NCI-H446 (cell line): ENCODE results near the gene TMEM240.
"Not testable (repeated sequence)": the region's sequence is repeated elsewhere in the genome, so short reads cannot be mapped to it uniquely, and the experiment has no call there.

ENCODE experiments used
- DNase-seq, 2 experiments: peaks; one replicate each; lab custom pipeline; 2025; lab: John Stamatoyannopoulos, UW

TMEM240 gene

DNA sequence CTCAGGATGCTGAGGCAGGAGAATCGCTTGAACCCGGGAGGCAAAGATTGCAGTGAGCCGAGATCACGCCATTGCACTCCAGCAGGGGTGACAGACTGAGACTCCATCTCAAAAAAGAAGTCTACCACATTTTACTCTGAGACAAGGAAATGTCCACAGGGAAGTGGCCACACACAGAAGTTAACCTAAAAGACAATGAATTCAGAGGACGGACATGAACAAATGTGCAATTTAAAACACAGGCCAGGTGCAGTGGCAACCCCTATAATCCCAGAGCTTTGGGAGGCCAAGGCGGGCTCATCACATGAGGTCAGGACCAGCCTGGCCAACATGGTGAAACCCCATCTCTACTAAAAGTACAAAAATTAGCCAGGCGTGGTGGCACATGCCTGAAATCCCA is 17.3 kb upstream of the TMEM240 start:
- DNase-seq = not testable (repeated sequence)

DNA sequence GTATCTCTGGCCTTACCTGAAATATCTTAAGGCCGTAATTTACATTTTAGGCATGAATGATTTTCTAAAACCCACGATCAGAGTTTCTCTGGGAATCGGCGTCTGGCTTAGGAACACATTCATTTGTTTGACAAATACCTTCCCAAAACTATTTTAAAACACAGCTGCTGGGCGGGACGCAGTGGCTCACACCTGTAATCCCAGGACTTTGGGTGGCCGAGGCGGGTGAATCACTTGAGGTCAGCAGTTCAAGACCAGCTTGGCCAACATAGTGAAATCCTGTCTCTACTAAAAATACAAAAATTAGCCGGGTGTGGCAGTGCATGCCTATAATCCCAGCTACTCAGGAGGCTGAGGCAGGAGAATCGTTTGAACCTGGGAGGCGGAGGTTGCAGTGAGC is 16.5 kb upstream of the TMEM240 start:
- not testable (repeated sequence) for DNase-seq

DNA sequence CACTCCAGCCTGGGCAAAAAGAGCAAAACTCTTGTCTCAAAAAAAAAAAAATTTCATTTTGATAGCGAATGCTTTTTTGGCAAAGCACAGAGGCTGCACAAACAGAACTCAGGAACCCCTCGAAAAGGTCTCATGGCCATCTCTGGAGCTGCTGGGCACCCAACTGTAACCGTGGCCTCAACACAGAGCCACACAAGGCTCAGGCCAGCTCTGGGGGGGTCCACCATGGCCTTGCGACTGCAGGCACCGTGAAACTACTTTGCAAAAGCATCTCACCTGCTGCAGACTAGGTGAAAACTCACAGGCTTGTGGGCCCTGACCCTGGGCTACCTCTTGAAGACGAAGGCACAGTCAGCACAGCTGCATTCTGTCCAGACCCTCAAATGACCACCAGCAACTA is 16.1 kb upstream of the TMEM240 start:
- DNase-seq = no peak

DNA sequence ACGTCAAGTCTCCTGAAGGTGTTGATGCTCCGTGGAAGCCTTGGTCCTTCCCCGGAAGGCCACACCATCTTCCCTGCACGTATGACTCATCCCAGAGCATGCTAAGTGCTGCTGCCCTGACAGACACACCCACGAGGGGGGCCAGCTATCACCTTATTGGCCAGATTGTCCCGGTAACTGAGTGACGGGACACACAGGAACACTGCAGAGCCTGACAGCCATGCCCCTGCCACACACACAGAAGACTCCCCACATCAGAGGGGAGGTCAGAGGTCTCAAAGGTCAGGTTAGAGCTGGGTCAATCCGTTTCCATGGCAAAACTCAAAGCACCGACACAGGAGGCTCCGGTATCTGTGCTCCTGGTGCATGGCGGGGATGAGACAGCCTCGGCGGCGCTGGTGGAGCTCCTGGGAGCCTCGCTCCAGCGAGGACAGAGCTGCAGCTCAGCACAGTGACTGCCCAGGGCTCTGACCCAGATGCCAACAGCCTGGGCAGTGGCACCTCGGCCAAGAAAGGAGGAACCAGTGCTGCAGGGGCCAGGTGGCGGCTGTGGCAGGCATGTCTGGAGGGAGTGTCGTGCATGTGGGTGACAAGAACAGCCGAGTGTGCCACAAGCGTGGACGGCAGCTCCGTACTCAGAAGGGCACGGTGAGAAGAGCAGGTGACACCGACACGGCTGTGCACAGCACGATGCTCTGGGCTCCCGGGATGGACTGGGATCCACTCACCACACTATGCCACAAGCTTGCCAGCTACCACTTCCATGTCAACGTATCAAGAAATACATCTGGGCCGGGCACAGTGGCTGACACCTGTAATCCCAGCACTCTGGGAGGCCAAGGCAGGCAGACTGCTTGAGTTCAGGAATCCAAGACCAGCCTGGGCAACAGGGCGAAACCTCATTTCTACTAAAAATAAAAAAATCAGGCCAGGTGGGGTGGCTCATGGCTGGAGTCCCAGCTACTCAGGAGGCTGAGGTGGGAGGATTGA is 14.8 kb upstream of the TMEM240 start:
- DNase-seq = no peak

DNA sequence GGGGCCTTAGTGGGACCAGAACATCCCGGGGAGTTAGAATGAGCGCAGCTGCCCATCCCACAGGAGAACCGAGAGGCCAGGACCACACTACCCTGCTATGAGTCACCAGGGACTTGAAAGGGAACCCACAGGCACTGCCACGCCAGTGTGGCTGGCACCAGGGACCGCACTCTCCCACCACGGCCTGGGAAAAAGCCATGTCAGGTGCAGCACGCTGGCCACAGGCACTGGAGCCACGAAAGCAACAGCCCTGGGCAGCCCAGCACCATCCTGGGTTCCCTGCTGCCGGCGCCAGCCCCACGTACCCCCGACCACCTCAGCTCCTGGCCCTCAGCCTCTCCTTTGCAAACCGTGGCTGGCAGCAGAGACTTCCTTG is 14.1 kb upstream of the TMEM240 start:
- no peak for DNase-seq

DNA sequence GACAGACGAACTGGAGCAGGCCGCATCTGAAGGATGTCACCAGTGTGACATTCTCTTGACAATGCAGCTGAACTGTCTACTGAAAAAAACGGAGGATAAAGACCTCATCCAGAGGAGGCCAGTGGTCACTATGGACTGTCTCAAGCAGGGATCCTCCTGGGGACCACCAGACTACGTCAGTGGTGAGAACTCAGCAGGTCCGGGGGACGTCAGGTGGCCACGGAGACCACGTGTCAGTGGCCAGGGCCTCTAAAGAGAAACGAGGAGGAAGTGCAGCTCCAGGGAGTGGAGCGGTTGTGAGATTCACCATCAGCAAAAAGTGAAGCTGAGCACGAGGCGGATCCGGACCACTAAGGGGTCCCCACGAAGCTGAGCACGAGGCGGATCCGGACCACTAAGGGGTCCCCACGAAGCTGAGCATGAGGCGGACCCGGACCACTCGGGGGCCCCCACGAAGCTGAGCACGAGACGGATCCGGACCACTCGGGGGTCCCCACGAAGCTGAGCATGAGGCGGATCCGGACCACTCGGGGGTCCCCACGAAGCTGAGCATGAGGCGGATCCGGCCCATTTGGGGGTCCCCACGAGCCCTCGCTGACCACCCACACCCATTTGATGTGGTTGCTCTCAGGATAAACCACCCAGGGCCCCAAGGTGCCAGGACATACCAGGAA is 13.5 kb upstream of the TMEM240 start:
- DNase-seq = no peak

DNA sequence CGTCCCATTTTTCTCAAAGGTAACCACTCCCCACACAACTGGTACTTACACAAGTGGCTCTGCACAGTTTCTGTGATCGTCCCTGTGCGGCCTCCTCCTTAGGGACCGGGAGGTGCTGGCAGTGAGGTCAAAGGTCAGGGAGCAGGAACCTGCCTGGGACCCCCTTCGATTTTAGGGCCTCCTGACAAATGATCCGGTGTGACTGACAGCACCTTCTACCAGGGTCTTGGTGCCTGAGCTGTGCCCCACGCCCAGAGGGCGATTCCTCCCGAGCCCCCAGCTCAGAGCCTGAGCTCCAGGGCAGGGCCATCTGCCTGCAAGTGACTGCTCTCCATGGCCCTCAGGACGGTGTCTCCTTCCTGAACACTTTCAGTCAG is 11.8 kb upstream of the TMEM240 start:
- no peak for DNase-seq

DNA sequence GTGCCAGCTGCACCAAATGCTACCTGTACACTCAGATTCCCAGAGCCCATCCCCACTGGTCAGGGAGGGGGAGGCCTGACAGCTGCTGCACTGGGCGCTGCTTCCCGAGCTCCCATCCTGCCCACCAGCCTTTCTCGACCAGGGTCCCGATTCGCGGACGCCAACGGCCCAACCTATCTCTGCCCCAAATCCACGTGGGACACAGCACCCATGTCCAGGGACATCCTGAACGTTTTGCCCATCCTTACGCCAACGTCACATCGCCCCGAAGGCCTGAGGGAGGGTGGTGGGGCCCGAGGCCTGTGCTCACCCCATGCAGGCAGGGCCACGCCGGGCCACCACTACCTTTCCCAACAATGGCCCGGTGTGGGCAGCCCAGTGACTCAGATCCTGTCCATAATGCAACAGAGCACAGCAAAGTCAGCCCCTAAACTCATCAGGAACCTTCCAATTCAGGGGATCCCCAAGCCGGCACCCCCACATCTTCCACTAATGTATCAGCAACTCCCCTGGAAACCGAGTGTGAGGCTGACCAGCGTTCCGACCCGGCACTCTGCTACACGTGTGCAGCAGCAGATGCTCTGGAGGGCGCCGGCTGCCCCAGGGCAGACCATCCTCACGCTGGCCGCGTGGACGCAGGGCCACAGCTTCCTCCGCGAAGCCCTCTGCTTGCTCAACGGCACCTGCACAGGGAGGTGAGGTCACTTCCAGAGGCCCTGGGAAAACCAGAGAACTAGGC is 11.3 kb upstream of the TMEM240 start:
- DNase-seq = no peak

DNA sequence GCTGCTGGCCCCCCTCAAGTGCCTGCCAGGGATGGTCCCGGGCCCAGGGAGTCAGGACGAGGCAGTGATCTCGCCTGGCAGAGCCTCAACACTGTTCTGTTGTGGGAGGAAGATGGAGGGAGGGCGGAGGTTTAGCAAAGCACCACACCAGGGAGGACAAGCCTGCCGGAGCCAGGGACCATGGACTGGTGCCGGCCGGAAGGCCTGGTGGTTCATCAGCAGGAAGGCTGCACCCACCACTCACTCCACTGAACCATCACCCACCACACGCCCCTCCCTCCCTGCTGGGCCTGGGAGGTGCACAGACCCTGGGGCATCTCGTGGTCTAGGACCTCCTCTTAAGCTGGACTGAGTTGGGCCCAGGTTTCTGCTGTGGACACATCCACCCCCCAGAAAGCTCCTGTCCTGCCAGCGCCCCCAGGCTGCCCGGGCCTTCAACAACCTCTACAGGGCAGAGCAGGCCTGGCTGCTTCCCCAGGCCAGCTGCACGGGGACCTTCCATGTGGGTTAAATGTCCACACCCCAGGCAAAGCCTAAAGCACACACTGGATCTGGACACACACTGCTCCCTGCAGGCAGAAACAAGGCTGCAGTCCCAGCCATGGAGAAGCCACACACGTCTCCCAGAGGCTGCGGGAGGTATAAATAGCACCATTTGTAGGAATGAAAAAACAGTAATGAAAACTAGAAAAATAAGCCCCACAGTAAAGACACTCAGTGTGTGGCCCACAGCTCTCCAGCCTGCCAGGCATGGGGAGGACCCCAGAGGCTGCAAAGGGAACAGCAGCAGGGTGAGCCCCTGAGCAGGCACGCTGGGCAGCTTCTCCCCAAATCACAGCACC is 10.4 kb upstream of the TMEM240 start:
- DNase-seq = no peak

DNA sequence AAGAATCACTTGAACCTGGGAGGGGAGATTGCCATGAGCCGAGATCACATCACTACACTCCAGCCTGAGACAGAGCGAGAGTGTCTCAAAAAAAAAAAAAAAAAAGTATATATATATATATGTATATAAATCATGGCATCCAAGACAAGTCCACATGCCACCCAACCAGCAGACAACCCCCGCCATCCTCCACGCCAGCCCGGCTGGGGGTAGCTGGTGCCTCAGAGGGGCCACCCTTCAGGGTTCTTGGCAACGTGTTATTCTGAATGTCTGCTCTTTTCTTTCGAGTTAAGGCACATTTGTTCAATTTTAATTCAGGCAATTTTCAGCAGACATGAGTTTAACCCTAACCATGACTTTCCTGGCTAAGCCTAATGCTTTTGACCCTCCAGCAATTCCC is 9.7 kb upstream of the TMEM240 start:
- DNase-seq = no peak

DNA sequence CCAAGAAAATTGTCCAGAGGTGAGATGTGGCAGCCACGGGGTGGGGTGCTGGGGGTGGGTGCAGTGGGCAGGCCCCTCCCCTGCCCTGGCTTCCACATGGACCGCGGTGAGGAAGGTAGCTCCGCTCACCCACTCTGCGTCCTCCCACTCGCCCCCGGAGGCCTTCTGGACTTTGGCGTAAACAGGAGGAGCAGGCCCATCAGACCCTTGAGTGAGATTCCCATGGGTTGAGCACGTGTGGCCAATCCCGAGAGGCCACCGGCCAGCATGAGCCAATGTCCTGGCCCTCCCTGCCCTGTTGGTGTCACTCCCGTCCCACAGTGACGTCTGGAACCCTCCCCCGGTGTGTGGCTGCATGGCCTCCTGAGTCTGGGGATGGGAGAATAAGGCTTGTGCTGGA is 8.2 kb upstream of the TMEM240 start:
- no peak for DNase-seq

DNA sequence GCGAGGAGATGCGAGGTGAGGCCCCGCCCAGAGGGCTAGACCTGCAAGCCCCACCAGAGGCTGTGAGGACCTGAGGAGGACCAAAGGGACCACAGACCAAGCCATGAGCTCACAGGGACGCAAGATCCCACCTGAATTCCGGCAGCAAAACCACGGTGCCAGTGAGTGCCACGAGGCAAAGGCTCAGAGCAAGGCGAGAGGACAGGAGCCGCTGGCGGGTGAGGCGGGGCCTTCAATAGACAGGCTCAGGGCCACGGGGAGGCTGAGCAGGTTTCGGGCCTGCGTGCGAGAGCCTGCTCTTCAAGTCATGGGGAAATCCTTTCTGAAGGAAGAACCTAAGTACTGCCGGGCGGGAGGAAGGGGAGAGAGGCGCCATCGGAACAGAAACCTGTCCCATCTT is 7.1 kb upstream of the TMEM240 start:
- DNase-seq = no peak

DNA sequence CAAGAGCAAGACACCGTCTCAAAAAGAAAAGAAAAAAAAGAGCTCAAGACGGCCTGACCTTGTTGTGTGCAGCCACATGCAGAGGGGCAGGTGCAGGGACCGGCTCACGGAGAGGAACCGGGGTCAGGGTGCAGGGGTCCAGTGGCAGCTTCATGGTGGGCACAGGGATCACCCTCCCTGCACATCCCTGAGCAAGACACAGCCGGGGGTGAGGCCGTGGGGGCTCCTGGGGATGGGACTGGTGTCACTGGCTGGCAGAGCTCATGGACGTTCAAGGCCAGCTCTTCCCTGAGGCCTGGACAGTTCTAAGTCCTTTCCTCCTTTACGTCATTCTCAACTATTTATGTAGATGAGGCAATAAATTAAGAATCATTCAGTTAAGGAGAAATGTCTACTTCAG is 6.6 kb upstream of the TMEM240 start:
- no peak for DNase-seq

DNA sequence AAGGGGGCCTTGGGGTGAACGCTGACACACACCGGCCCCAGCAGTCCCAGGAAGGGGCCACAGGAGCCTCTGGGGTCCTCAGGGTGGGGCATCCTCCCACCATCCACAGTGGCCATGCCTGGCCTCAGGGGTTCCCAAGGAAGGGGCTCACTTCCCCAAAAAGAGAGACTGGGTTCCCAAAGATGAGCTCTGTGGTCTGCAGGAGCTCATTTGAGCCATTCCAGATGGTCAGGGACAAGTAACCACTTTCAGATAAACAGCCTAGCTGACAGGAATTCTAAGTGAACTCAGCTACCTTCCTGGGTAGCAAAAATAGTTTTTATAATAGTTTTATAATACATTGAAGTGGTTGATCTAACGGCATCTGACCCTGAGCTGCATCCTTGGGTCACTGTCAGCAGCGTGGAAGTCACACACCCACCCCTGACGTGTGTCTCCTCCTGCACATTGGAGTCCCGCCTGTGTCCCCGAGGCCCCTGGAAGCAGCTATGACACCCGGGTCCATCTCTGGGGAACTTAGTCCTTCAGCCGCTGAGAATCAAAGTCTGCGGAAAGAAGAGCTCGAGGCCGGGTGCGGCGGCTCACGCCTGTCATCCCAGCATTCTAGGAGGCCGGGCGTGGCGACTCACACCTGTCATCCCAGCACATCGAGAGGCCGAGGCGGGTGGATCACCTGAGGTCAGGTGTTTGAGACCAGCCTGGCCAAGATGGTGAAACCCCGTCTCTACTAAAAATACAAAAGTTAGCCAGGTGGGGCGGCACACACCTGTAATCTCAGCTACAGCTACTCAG is 5.7 kb upstream of the TMEM240 start:
- no peak for DNase-seq

DNA sequence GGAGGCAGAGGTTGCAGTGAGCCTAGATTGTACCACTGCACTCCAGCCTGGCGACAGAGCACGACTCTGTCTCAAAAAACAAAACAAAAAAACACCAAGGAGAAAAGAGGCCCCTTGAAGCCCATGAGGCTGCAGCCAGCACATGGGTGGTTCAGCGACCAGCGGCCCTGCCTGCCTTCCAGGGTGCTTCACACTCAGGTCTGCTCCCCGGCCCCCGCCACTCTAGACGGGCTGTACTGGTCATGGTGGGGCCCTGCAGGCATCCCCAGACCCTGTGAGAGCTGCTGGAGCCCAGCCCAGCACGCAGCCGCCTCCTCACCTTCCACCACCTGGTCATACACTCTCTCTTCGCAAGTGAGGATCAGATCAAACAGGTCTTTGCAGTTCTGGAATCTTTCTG is 4.1 kb upstream of the TMEM240 start:
- DNase-seq = no peak

DNA sequence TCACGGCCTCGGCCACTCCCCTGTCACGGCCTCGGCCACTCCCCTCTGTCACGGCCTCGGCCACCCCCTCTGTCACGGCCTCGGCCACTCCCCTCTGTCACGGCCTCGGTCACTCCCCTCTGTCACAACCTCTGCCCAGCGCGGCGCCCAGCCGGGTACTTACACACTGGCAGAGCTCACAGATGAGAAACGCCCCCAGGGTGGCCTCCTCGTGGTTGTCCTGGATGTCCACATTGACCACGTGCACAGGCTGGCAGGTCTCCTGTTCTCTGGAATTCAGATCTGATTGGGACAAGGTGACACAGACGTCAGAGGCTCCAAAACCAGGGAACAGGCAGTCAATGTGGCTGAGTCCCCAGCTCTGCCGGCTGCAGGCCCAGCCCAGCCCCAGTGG is 3.3 kb upstream of the TMEM240 start:
- no peak for DNase-seq

DNA sequence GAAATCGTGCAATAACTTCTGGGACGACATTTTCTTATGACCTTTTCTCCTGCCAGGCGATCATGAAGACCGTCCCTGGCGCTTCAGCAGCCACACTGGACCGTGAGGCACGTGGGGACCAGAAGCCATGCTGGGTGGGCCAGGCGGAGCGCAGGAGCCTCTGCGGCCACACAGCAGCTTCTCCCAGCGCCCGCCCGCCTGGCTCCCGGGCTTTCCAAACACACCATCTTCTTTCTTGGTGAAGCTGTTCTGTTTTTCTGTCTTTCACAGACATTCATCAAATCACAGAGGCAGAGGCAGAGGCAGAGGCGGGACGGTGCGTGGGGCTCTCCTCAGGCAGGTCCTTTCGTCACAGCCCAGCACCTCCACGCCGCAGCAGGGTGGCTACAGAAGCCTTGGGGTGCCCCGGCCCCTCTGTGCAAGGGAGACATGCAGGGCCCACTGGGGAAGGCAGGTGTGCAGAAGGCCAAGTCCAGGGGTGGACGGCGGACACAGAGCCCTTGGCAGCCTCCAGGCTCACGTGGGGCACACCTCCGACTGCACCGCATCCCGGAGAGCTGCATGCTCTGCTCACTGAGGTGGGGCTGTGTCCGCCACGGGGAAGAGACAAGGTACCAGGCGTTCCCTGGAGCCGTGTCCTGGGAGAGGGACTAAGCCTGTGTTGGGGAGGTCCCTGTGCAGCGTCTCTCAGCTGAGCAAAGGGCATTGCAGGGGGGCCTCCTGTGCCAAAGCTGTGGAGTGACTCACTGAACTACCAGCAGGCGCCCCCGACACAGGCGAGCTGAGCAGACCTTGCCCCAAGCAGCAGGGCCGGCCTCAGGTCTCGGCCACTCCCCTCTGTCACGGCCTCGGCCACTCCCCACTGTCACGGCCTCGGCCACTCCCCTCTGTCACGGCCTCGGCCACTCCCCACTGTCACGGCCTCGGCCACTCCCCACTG is 2.6 kb upstream of the TMEM240 start:
- DNase-seq = no peak

DNA sequence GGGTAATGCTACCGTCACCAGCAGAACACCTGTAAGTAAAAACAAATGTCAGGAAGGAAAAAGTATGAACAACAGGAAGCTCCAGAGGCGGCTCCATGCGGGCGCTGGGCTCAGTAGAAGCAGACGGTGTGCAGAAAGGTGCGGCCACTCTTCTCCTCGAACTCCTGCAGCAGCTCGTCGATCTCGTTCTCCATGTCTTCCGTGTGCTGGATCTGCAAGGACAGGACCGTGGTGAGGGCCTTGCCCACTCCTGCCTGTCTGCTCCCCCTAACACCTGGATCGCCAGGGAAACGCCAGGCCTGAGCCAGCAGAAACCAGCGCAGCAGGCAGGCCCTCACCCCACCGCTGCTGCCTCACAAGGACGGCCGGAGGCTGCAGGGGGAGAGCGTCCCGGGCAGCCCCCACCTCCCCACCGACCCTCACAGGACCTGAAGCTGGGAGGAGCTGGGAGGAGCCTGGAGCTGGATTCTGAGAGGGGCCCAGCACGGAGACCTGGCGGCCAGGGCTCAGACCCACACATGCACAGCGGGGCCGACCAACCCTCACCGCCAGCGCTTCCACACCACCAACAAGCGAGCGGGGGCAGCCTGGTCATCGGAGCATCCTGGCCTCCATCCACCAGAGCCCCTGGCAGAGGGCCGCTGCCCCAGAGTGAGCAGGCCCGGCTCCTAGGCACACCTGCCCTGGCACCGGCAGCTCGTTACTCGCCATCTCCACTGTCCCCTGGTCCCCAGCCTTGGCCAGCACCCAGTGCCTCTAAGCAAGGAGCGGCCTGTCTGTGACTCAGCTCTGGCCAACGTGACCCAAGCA is 1.7 kb upstream of the TMEM240 start:
- DNase-seq = no peak
